ACC112 (cell line): Measurements from ENCODE around the gene IMMP2L.

ENCODE experiments used
- H2AFZ ChIP-seq: fragments of 200-600 bp; sonication (generic); one replicate; pipeline ENCODE4 v1.6.0; 2017; ENCODE audit warnings: antibody characterized with exemption, low read length; ENCODE audit not compliant: unreplicated experiment
- H3K27ac ChIP-seq: fragments of 200-600 bp; sonication (generic); 2 replicates; pipeline ENCODE4 v1.5.1; 2014; ENCODE audit warnings: low read depth, mild to moderate bottlenecking, antibody characterized with exemption, low read length, moderate library complexity
- H3K27me3 ChIP-seq: fragments of 200-600 bp; sonication (generic); 2 replicates; pipeline ENCODE4 v1.6.1; 2014; ENCODE audit warnings: mild to moderate bottlenecking, antibody characterized with exemption, low read length, moderate library complexity, mixed read lengths; ENCODE audit not compliant: insufficient read depth
- H3K36me3 ChIP-seq: fragments of 200-600 bp; sonication (generic); 2 replicates; pipeline ENCODE4 v1.6.1; 2016; ENCODE audit warnings: mild to moderate bottlenecking, antibody characterized with exemption, low read length, moderate library complexity, mixed read lengths; ENCODE audit not compliant: insufficient read depth
- H3K4me1 ChIP-seq: fragments of 200-600 bp; sonication (generic); one replicate; pipeline ENCODE4 v1.6.1; 2016; ENCODE audit warnings: low read length, mixed read lengths; ENCODE audit not compliant: insufficient read depth, unreplicated experiment, control insufficient read depth
- H3K4me3 ChIP-seq: fragments of 200-600 bp; sonication (generic); 2 replicates; pipeline ENCODE4 v1.5.1; 2014; ENCODE audit warnings: mild to moderate bottlenecking, low read depth, low read length
- H3K79me2 ChIP-seq: fragments of 200-600 bp; sonication (generic); one replicate; pipeline ENCODE4 v1.6.0; 2016; ENCODE audit warnings: low read length; ENCODE audit not compliant: control insufficient read depth, unreplicated experiment, insufficient read depth

The IMMP2L gene

GRCh38 chr7:111405621-111406020 is 156.7 kb downstream of the IMMP2L start:
- Histone ChIP-seq H3K4me3 (no peak overlapping the region), H3K27ac (no peak overlapping the region), H3K27me3 (no peaks in the 10 kb centered on the region), H3K79me2 (no peaks in the 10 kb centered on the region), H3K4me1 (no peaks in the 10 kb centered on the region), H2AFZ (no peak overlapping the region), H3K36me3 (no peaks in the 10 kb centered on the region)

- no peaks in the 10 kb centered on the region for H3K36me3 ChIP-seq
- no peaks in the 10 kb centered on the region for H3K79me2 ChIP-seq
- H3K4me3 ChIP-seq: no peak overlapping the region
- no peak overlapping the region for H2AFZ ChIP-seq
- no peaks in the 10 kb centered on the region for H3K27me3 ChIP-seq
- no peaks in the 10 kb centered on the region for H3K4me1 ChIP-seq
- H3K27ac ChIP-seq: no peak overlapping the region
Observed at GRCh38 chr7:111401516-111401915, 160.8 kb downstream of the IMMP2L start.

DNA sequence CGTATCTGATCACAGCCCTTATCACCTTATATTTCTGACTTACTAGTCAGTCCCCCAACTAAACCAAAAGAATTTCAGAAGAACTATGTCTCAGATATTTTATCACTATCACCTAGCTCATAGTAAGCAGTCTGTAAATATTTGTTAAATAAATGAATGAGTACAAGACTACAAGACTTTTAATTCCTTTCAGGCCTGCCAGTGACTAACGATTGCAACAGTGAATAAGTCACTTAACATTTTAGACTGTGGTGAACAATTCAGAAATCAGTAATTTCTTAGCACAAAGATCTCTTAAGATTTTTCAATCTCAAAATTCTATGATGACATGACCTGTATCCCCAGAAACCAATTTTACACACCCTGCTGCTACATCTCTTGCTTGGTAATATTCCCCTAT is 162.2 kb downstream of the IMMP2L start:
- H3K36me3 ChIP-seq: no peaks in the 10 kb centered on the region
- H3K4me1 ChIP-seq: no peaks in the 10 kb centered on the region
- no peak overlapping the region for H3K27ac ChIP-seq
- H2AFZ ChIP-seq: no peak overlapping the region
- no peaks in the 10 kb centered on the region for H3K27me3 ChIP-seq
- no peaks in the 10 kb centered on the region for H3K79me2 ChIP-seq
- no peak overlapping the region for H3K4me3 ChIP-seq

- Histone ChIP-seq H3K36me3 (no peaks in the 10 kb centered on the region), H3K27me3 (no peaks in the 10 kb centered on the region), H3K79me2 (no peaks in the 10 kb centered on the region), H3K4me1 (peaks cover 10% of the 10 kb centered on the region), H3K27ac (no peak overlapping the region), H2AFZ (no peak overlapping the region), H3K4me3 (no peak overlapping the region)
Observed at GRCh38 chr7:111394891-111395290, 167.4 kb downstream of the IMMP2L start.

- no peaks in the 10 kb centered on the region for H3K36me3 ChIP-seq
- peak overlapping the region; percentile 59 for H2AFZ ChIP-seq
- H3K27me3 ChIP-seq: no peaks in the 10 kb centered on the region
- H3K79me2 ChIP-seq: no peaks in the 10 kb centered on the region
- peak overlapping the region; percentile 34; the same call in 1 of the 2 replicates for H3K4me3 ChIP-seq
- H3K27ac ChIP-seq: no peak overlapping the region
- H3K4me1 ChIP-seq: peaks cover 10% of the 10 kb centered on the region
Observed at GRCh38 chr7:111393011-111393754, 169.1 kb downstream of the IMMP2L start.

DNA sequence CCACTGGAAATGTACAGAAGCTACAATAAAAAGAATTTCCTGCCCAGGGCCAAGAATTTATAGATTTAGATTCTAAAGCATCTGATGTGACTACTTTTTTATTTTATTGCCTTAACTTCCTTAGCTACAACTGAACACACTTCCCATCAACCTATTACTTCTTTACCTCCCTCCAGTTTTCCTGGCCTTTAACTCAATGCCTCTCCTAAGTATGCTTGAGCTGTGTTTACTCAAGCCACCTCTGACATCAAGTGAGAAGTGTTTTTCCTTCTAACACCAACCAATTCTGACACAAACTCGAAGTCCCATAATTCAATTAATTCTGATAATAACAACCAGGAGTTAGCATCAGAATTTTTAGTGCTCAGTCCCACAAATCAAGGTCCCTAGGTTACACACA is 170.0 kb downstream of the IMMP2L start:
- H3K4me1 ChIP-seq: peaks cover 10% of the 10 kb centered on the region
- no peaks in the 10 kb centered on the region for H3K36me3 ChIP-seq
- H3K27ac ChIP-seq: no peak overlapping the region
- H3K4me3 ChIP-seq: no peak overlapping the region
- no peaks in the 10 kb centered on the region for H3K79me2 ChIP-seq
- H2AFZ ChIP-seq: no peak overlapping the region
- H3K27me3 ChIP-seq: no peaks in the 10 kb centered on the region

DNA sequence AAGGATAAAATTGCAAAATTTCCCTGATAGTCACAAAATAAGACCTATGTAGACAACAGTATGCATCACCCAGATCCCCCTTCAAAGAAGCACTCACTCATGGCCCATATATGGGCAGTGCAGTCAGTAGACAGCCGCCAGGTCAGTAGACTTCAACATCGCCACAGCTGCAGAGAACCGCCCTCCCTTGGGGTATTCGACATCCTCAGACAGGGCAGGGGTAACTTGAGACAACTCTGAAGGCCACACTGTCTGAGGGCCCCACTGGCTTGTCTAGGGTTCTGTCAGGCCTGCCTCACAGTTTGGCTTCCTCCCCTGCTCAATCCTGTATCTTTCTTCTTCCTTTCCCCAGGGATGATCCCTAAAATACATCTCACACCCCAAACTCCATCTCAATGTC is 172.3 kb downstream of the IMMP2L start:
- Histone ChIP-seq H3K4me3 (no peak overlapping the region), H3K27me3 (no peaks in the 10 kb centered on the region), H3K27ac (no peak overlapping the region), H3K4me1 (peaks cover 11% of the 10 kb centered on the region), H3K36me3 (no peaks in the 10 kb centered on the region), H2AFZ (no peak overlapping the region), H3K79me2 (no peaks in the 10 kb centered on the region)

- Histone ChIP-seq H3K27me3 (no peaks in the 10 kb centered on the region), H3K79me2 (no peaks in the 10 kb centered on the region), H2AFZ (no peak overlapping the region)
Observed at GRCh38 chr7:111388912-111389311, 173.4 kb downstream of the IMMP2L start.

GRCh38 chr7:111388016-111388415 is 174.3 kb downstream of the IMMP2L start:
- Histone ChIP-seq H2AFZ (no peak overlapping the region), H3K79me2 (no peaks in the 10 kb centered on the region), H3K27me3 (no peaks in the 10 kb centered on the region)

More at GRCh38 chr7:111388912-111389311, 173.4 kb downstream of the IMMP2L start:
- Histone ChIP-seq H3K27ac (no peak overlapping the region), H3K4me1 (peaks cover 18% of the 10 kb centered on the region), H3K4me3 (no peak overlapping the region), H3K36me3 (no peaks in the 10 kb centered on the region)

GRCh38 chr7:111384065-111384891 is 178.0 kb downstream of the IMMP2L start:
- Histone ChIP-seq H3K4me1 (peaks cover 7% of the 10 kb centered on the region), H3K36me3 (no peaks in the 10 kb centered on the region), H3K27me3 (no peaks in the 10 kb centered on the region), H3K79me2 (no peaks in the 10 kb centered on the region), H3K4me3 (no peak overlapping the region), H3K27ac (no peak overlapping the region), H2AFZ (no peak overlapping the region)

More at GRCh38 chr7:111388016-111388415, 174.3 kb downstream of the IMMP2L start:
- H3K27ac ChIP-seq: no peak overlapping the region
- peaks cover 13% of the 10 kb centered on the region for H3K4me1 ChIP-seq
- H3K4me3 ChIP-seq: no peak overlapping the region
- no peaks in the 10 kb centered on the region for H3K36me3 ChIP-seq

GRCh38 chr7:111383133-111383532 is 179.2 kb downstream of the IMMP2L start:
- Histone ChIP-seq H3K79me2 (no peaks in the 10 kb centered on the region), H3K36me3 (no peaks in the 10 kb centered on the region), H3K4me1 (peaks cover 7% of the 10 kb centered on the region), H3K4me3 (no peak overlapping the region), H3K27me3 (no peaks in the 10 kb centered on the region), H2AFZ (no peak overlapping the region), H3K27ac (no peak overlapping the region)
